HepG2 (cell line): Measurements from ENCODE around the gene TLX1. TPM values are rescaled to one million over a fixed set of nuclear protein-coding genes. Genes with fewer than 3 reads are reported as not detected.

Experiments
- ATAC-seq: fragments of 200-7000 bp; cut with Tn5 transposase; 3 replicates; pipeline ENCODE4 v1.9.1; 2020; ENCODE audit warnings: mild to moderate bottlenecking, moderate library complexity
- BruUV-seq: library from RNA; stranded (reverse); fragments of 400-500 nt; replicated peaks from 2 replicates; lab custom pipeline; 2021; lab: Mats Ljungman, UMichigan
- CTCF ChIA-PET: fragments of 300-600 bp; formaldehyde crosslinking; extraction: SDS; loops from one replicate; lab custom pipeline; 2021; ENCODE audit warnings: low total read pairs, inconsistent platforms, low intra/inter-chr PET ratio; lab: Yijun Ruan, JAX
- POLR2A ChIA-PET: fragments of 350-600 bp; sonication (Branson Sonifier 250); formaldehyde crosslinking; loops from one replicate; lab custom pipeline; 2020; ENCODE audit warnings: antibody characterized with exemption, inconsistent platforms; lab: Yijun Ruan, JAX
- DNase-seq: peaks from one replicate; pipeline ENCODE4 v3.0.0-alpha.2; 2015; ENCODE audit warnings: low spot score
- FAIRE-seq: peaks from 3 replicates; lab custom pipeline; 2011; peaks lifted over from hg19 to GRCh38; lab: Jason Lieb, UNC
- H2AFZ ChIP-seq: one replicate; pipeline ENCODE4 v1.6.1; 2011; ENCODE audit warnings: low read length, inconsistent platforms
- H3K27ac ChIP-seq: fragments of 300-600 bp; 3 replicates; pipeline ENCODE4 v1.8.0; 2011; ENCODE audit warnings: mixed run types, mild to moderate bottlenecking, mixed read lengths, low read length, inconsistent platforms; ENCODE audit not compliant: insufficient read depth; ENCODE audit errors: extremely low read length
- H3K27me3 ChIP-seq, 2 experiments: fragments of 200-600 bp in 1 of 2; 2 replicates in 1 of 2; 3 replicates in 1 of 2; pipeline versions ENCODE4 v1.6.0 to v1.8.0; 2011; ENCODE audit warnings: low read length in 2 of 2, mild to moderate bottlenecking in 2 of 2, moderate library complexity in 2 of 2, inconsistent platforms in 1 of 2; ENCODE audit not compliant: insufficient read depth in 2 of 2, control insufficient read depth in 1 of 2
- H3K36me3 ChIP-seq, 2 experiments: fragments of 200-600 bp in 1 of 2; replicated peaks in 1 of 2; 2 replicates in 1 of 2; 3 replicates in 1 of 2; pipeline versions ENCODE4 v1.5.1 to v1.8.0; 2011; ENCODE audit warnings: low read length in 2 of 2, inconsistent platforms in 1 of 2; ENCODE audit not compliant: insufficient read depth in 2 of 2, control insufficient read depth in 1 of 2
- H3K4me1 ChIP-seq: 2 replicates; pipeline ENCODE4 v1.5.1; 2012; ENCODE audit warnings: low read length, inconsistent platforms; ENCODE audit not compliant: insufficient read depth
- H3K4me2 ChIP-seq: 2 replicates; pipeline ENCODE4 v1.6.0; 2011; ENCODE audit warnings: low read depth, low read length, inconsistent platforms
- H3K4me3 ChIP-seq, 3 experiments: fragments of 200-600 bp in 1 of 3; sonication (generic), shearing (Covaris generic) in 1 of 3; replicated peaks in 1 of 3; 2 replicates each; pipeline ENCODE4 v1.5.1; 2011 to 2016; ENCODE audit warnings: low read length in 3 of 3, inconsistent platforms in 2 of 3, low read depth in 2 of 3, mild to moderate bottlenecking in 2 of 3, control low read depth in 1 of 3, mixed read lengths in 1 of 3; ENCODE audit not compliant: insufficient read depth in 1 of 3
- H3K79me2 ChIP-seq: one replicate; pipeline ENCODE4 v1.6.1; 2011; ENCODE audit warnings: low read length, inconsistent platforms; ENCODE audit not compliant: insufficient read depth
- H3K9ac ChIP-seq: 2 replicates; pipeline ENCODE4 v1.6.0; 2011; ENCODE audit warnings: mild to moderate bottlenecking, low read depth, low read length, inconsistent platforms; ENCODE audit not compliant: insufficient read depth
- H3K9me3 ChIP-seq: 2 replicates; pipeline ENCODE4 v1.5.1; 2012; ENCODE audit warnings: mild to moderate bottlenecking, low read length
- H4K20me1 ChIP-seq: 2 replicates; pipeline ENCODE4 v1.6.0; 2011; ENCODE audit warnings: inconsistent platforms, mild to moderate bottlenecking, low read length, moderate library complexity; ENCODE audit not compliant: insufficient read depth
- ATF7 ChIP-seq, 2 experiments: fragments of 450-650 bp in 1 of 2; sonication (generic) in 1 of 2; formaldehyde crosslinking in 1 of 2; IDR thresholded peaks; 2 replicates each; pipeline versions ENCODE4 v1.4.0 to v1.6.1; 2016 to 2020; ENCODE audit warnings: antibody characterized with exemption in 1 of 2, mild to moderate bottlenecking in 1 of 2, missing genetic modification reagents in 1 of 2
- BCLAF1 ChIP-seq: fragments of 450-650 bp; IDR thresholded peaks from 2 replicates; pipeline ENCODE4 v1.6.1; 2017; ENCODE audit warnings: mild to moderate bottlenecking
- HOXA7 ChIP-seq: sonication (generic); formaldehyde crosslinking; IDR thresholded peaks from 2 replicates; pipeline ENCODE4 v1.8.1; 2022; ENCODE audit warnings: mild to moderate bottlenecking, missing genetic modification reagents, moderate library complexity
- KDM4B ChIP-seq: sonication (generic); formaldehyde crosslinking; IDR thresholded peaks from 2 replicates; pipeline ENCODE4 v1.4.0; 2020; ENCODE audit warnings: missing genetic modification reagents
- SNRNP70 ChIP-seq: fragments of 200-400 bp; formaldehyde crosslinking; IDR thresholded peaks from 2 replicates; pipeline ENCODE4 v1.6.1; 2017; ENCODE audit warnings: mild to moderate bottlenecking, low read depth, low read length, moderate library complexity
- ZFP82 ChIP-seq: sonication (generic); formaldehyde crosslinking; IDR thresholded peaks from 2 replicates; pipeline ENCODE4 v1.5.1; 2020; ENCODE audit warnings: mild to moderate bottlenecking, missing genetic modification reagents, borderline replicate concordance
- ZIK1 ChIP-seq: sonication (generic); formaldehyde crosslinking; IDR thresholded peaks from 2 replicates; pipeline ENCODE4 v1.5.0; 2020; ENCODE audit warnings: mild to moderate bottlenecking, low read depth, missing genetic modification reagents, borderline replicate concordance
- ZNF276 ChIP-seq: sonication (generic); formaldehyde crosslinking; IDR thresholded peaks from 2 replicates; pipeline ENCODE4 v1.4.0; 2020; ENCODE audit warnings: mild to moderate bottlenecking, low read depth, missing genetic modification reagents
- ZNF597 ChIP-seq: sonication (generic); formaldehyde crosslinking; IDR thresholded peaks from 2 replicates; pipeline ENCODE4 v1.5.0; 2020; ENCODE audit warnings: missing genetic modification reagents
- ZSCAN30 ChIP-seq: sonication (generic); formaldehyde crosslinking; IDR thresholded peaks from 2 replicates; pipeline ENCODE4 v1.5.0; 2020; ENCODE audit warnings: mild to moderate bottlenecking, missing genetic modification reagents
- WGBS: methylation state at CpG from one replicate; pipeline ENCODE4 v1.1.6; 2017; ENCODE audit warnings: low lambda C conversion rate; 5-methylcytosine and 5-hydroxymethylcytosine counted together
- in situ Hi-C: cut with HindIII; loops from 2 replicates; pipeline ENCODE4 v1.10.0; 2017; ENCODE audit warnings: low pct_unique_long_range_greater_than_20kb; ENCODE audit not compliant: extremely low pct_ligation_motif_present
- intact Hi-C: fragments of 100-400 bp; cut with micrococcal nuclease; formaldehyde crosslinking; loops from one replicate; pipeline ENCODE4 v1.10.0; 2022; ENCODE audit not compliant: unreplicated experiment
- polyA plus RNA-seq, 8 experiments: library from polyadenylated mRNA; depleted of rRNA in 3 of 8; stranded (reverse) in 7 of 8; unstranded in 1 of 8; fragments of >200 nt; fragmentation: Illumina TruSeq in 4 of 8; extraction: Trizol in 4 of 8; gene quantifications; 2 replicates each; pipeline versions ENCODE4 v1.2.1 to v1.2.3, GENCODE V29; 2011 to 2016; ENCODE audit warnings: low read depth in 4 of 8, missing spikeins in 1 of 8, mixed read lengths in 1 of 8; ENCODE audit not compliant: insufficient read depth in 1 of 8
- total RNA-seq, 5 experiments: library from RNA; depleted of rRNA; stranded (reverse); fragments of >200 nt; fragmentation: Illumina TruSeq; extraction: Trizol; gene quantifications; 2 replicates each; pipeline ENCODE4 v1.2.3, GENCODE V29; 2016; ENCODE audit warnings: low read depth in 1 of 5
- TF ChIP-seq, protein P1 (sequence below): sonication (generic); formaldehyde crosslinking; conservative IDR thresholded peaks from 2 replicates; pipeline ENCODE4 v1.4.0; 2020; ENCODE audit warnings: missing genetic modification reagents
- TF ChIP-seq, protein P2 (sequence below): sonication (generic); formaldehyde crosslinking; IDR thresholded peaks from 2 replicates; pipeline ENCODE4 v1.8.0; 2022; ENCODE audit warnings: missing genetic modification reagents, low read depth, mild to moderate bottlenecking, borderline replicate concordance
- TF ChIP-seq, protein P3 (sequence below): sonication (generic); formaldehyde crosslinking; IDR thresholded peaks from 2 replicates; pipeline ENCODE4 v1.8.1; 2023; ENCODE audit warnings: mild to moderate bottlenecking, missing genetic modification reagents, borderline replicate concordance

Gene TLX1
- total and polyA plus RNA-seq, 2 of the 13 experiments (the other 11 are each of a cell fraction or from before 2014, with no cell fraction given), result 0.07 to 0.26 TPM

DNA sequence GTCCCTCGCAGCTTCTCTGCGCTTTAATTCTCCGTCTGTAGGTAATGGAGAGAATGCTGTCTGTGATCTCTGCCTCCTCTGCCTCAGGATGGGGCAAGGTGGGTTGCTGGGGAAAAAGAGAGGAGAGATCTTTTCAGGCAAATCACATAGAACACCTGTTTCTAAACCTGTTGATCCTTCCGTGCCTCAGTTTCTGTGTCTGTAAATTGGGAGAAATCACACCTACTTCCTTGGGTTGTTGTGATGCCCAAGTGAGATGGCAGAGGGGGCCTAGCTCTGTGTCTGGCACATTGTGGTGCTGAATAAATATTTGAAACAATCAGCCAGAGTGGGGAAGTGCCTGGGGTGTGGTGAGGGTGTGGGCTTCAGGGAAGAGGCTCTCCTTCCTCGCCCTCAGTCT is 40.5 kb upstream of the TLX1 start (continued):
- TF ChIP-seq, protein P1, sequence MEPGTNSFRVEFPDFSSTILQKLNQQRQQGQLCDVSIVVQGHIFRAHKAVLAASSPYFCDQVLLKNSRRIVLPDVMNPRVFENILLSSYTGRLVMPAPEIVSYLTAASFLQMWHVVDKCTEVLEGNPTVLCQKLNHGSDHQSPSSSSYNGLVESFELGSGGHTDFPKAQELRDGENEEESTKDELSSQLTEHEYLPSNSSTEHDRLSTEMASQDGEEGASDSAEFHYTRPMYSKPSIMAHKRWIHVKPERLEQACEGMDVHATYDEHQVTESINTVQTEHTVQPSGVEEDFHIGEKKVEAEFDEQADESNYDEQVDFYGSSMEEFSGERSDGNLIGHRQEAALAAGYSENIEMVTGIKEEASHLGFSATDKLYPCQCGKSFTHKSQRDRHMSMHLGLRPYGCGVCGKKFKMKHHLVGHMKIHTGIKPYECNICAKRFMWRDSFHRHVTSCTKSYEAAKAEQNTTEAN, result no peak
- no peak for TF ChIP-seq ZNF597
- TF ChIP-seq ZFP82 (CRISPR knock-in tag), result no peak
- no peak for TF ChIP-seq ZSCAN30 (CRISPR knock-in tag)
- no peak for TF ChIP-seq KDM4B (CRISPR knock-in tag)
- TF ChIP-seq, protein P2, sequence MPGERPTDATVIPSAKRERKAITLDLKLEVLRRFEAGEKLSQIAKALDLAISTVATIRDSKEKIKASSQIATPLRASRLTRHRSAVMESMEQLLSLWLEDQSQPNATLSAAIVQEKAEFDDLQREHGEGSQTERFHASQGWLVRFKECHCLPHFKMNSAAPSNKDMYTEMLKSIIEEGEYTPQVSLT (CRISPR knock-in tag), result no peak

DNA sequence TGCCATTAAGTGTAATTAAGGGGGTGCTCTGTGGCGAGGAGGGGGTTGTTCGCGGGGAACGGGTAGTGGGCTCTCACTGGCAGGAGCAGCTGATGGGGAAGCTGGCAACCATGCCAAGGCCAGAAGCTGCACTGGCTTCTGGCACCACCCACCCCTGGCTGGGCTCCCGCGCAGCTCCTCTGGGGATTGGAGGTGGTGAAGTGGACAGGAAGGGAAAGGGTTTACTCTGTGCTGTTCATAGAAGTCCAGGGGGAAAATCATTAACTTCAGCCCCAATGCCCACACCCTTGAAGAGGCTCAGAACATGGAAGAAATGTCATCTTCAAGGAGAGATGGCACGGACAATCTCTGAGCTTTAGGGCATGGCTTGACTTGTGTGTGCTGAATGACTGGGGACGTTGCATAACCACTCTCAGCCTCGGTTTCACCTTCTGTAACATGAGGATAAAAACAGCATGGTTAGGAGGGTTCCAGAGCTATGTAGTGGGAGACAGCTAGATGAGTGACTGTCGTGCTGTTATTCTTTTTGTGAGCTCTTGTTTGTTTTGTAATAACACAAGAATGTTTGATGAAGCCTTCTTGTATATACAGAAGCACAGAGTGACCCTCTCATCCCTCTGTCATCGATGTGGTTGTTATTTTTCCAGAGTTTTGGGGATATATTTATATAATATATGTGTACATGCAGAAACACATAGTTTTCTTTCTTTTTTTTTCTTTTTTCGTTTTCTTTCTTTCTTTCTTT is 39.4 kb upstream of the TLX1 start:
- H3K9me3 ChIP-seq, result no peaks in the 10 kb centered on the region
- ChIA-PET POLR2A (interaction anchor here (0.6 to 2.0 kb wide), 4 partner anchors 22 to 50 kb away, joined by 3 to 8 read pairs (median 4); partner anchors contain the start of gene KAZALD1), CTCF (no interaction called here)
- no peak for ATAC-seq
- H4K20me1 ChIP-seq, result no peaks in the 10 kb centered on the region
- no peak overlapping the region for H3K4me2 ChIP-seq
- in situ Hi-C loops, result no loop called here
- DNase-seq, result no peak
- H3K79me2 ChIP-seq, result no peaks in the 10 kb centered on the region
- H3K27me3 ChIP-seq, result peaks cover 11 to 81% of the 10 kb centered on the region in 2 experiments
- BruUV-seq, result no TSS peak
- intact Hi-C loops, result no loop called here
- no peak for FAIRE-seq
- H3K4me1 ChIP-seq, result peaks cover 22% of the 10 kb centered on the region
- no peak overlapping the region for H3K4me3 ChIP-seq
- 7% methylated on average over 10 of the region's 12 CpGs for WGBS
- H2AFZ ChIP-seq, result no peak overlapping the region
- H3K36me3 ChIP-seq, result no peaks in the 10 kb centered on the region
- H3K27ac ChIP-seq, result no peak overlapping the region
- no peak overlapping the region for H3K9ac ChIP-seq
- TF ChIP-seq BCLAF1 (no peak), HOXA7 (CRISPR knock-in tag) (no peak), ATF7 (IDR thresholded peaks at IDR 0.05) (no peak), ATF7 (CRISPR knock-in tag; IDR thresholded peaks at IDR 0.05) (no peak), ZIK1 (CRISPR knock-in tag) (no peak), SNRNP70 (no peak), ZNF276 (CRISPR knock-in tag) (no peak)
- TF ChIP-seq, protein P3, sequence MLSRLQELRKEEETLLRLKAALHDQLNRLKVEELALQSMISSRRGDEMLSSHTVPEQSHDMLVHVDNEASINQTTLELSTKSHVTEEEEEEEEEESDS (CRISPR knock-in tag), result no peak
